BJ (cell line): ENCODE results near the gene SH3PXD2B. TPM values are rescaled to one million over a fixed set of nuclear protein-coding genes. Genes with fewer than 3 reads are reported as not detected.

Experiments
- CTCF ChIA-PET: fragments of 350-600 bp; formaldehyde crosslinking; extraction: SDS; loops from one replicate; lab custom pipeline; 2021; ENCODE audit warnings: antibody characterized with exemption, inconsistent platforms; lab: Yijun Ruan, JAX
- POLR2A ChIA-PET: fragments of 300-600 bp; sonication (Branson Sonifier 250); formaldehyde crosslinking; extraction: SDS; loops from one replicate; lab custom pipeline; 2021; ENCODE audit warnings: antibody characterized with exemption; lab: Charles Lee
- DNase-seq: peaks from one replicate; pipeline ENCODE4 v3.0.0-alpha.2; 2011; ENCODE audit warnings: low read depth
- H3K27me3 ChIP-seq: 2 replicates; pipeline ENCODE4 v1.6.0; 2011; ENCODE audit warnings: low read length; ENCODE audit not compliant: control insufficient read depth, insufficient read depth
- H3K36me3 ChIP-seq: 2 replicates; pipeline ENCODE4 v1.5.1; 2011; ENCODE audit warnings: low read length; ENCODE audit not compliant: control insufficient read depth, insufficient read depth
- H3K4me3 ChIP-seq: 2 replicates; pipeline ENCODE4 v1.5.1; 2011; ENCODE audit warnings: low read depth, mild to moderate bottlenecking, control low read depth, low read length
- CTCF ChIP-seq: IDR thresholded peaks from 2 replicates; pipeline ENCODE4 v1.5.1; 2011; ENCODE audit warnings: low read depth, mild to moderate bottlenecking, control low read depth, inconsistent platforms, low read length, moderate library complexity; ENCODE audit not compliant: insufficient read depth
- polyA plus RNA-seq: library from polyadenylated mRNA; depleted of rRNA; stranded (reverse); fragments of >200 nt; gene quantifications from 2 replicates; pipeline ENCODE4 v1.2.3, GENCODE V29; 2011

Gene SH3PXD2B
- polyA plus RNA-seq, 1 experiment: 15.5 TPM

GRCh38 chr5:172283020-172283861 is 171.1 kb downstream of the SH3PXD2B start, which contains the start of gene UBTD2:
TSS of gene UBTD2 (minus strand) at chr5:172283764. CDS start at chr5:172283665, 99 bp downstream.
- no peak for DNase-seq
- Histone ChIP-seq H3K4me3 (peak within 1 kb of the TSS; percentile 89), H3K36me3 (no peaks in the 10 kb centered on the region), H3K27me3 (no peaks in the 10 kb centered on the region)
- ChIA-PET POLR2A (no interaction called here), CTCF (interaction anchor here (0.6 to 1.8 kb wide), 13 partner anchors 10 to 415 kb away, joined by 3 to 11 read pairs (median 4); partner anchors contain the start of gene STK10)
- TF ChIP-seq CTCF: peak; percentile 21; the same call in 1 of the 2 replicates

- ChIA-PET POLR2A (no interaction called here), CTCF (interaction anchor here (0.6 to 1.8 kb wide), 14 partner anchors 9 to 416 kb away, joined by 3 to 11 read pairs (median 4); partner anchors contain the start of gene STK10)
- Histone ChIP-seq H3K36me3 (no peaks in the 10 kb centered on the region), H3K27me3 (no peaks in the 10 kb centered on the region), H3K4me3 (peak overlapping the region; percentile 89)
- no peak for TF ChIP-seq CTCF
- no peak for DNase-seq
Observed at GRCh38 chr5:172282272-172283019, 171.9 kb downstream of the SH3PXD2B start.

- Histone ChIP-seq H3K36me3 (no peaks in the 10 kb centered on the region), H3K27me3 (no peaks in the 10 kb centered on the region), H3K4me3 (peak overlapping the region; percentile 89; the same call in 1 of the 2 replicates)
- CTCF ChIA-PET: interaction anchor here (0.9 to 1.3 kb wide), 4 partner anchors 71 to 227 kb away, joined by 3 to 5 read pairs (median 3); no protein-coding TSS in a partner anchor
- TF ChIP-seq CTCF: no peak
- DNase-seq: no peak
- POLR2A ChIA-PET: no interaction called here
Observed at GRCh38 chr5:172281346-172281745, 173.0 kb downstream of the SH3PXD2B start.

DNA sequence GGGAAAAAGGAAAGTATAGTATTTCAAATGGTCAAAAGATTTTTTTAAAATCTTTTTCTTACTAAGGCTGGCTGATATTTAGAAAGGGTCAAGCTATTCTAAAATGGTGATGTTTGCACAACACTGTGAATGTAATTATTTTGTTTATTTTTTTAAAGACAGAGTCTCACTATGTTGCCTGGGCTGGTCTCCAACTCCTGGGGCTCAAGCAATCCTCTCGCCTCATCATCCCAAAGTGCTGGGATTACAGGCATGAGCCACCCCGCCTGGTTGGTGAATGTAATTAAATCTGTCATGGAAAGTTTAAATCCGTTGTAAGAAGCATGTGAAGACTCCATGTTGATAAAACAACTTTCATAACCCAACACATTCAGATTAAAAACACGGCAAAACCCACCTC is 173.4 kb downstream of the SH3PXD2B start:
- CTCF ChIA-PET: interaction anchor here (0.9 to 1.3 kb wide), 5 partner anchors 19 to 226 kb away, joined by 3 to 5 read pairs (median 3); no protein-coding TSS in a partner anchor
- Histone ChIP-seq H3K36me3 (no peaks in the 10 kb centered on the region), H3K4me3 (no peak overlapping the region; the same call in 1 of the 2 replicates), H3K27me3 (no peaks in the 10 kb centered on the region)
- no peak for TF ChIP-seq CTCF
- POLR2A ChIA-PET: no interaction called here
- DNase-seq: no peak
